Stimulated activated CD4-positive, alpha-beta T cell treated with anti-CD3 and anti-CD28 coated beads, Interleukin-12 subunit alpha, Interleukin-12 subunit beta, amount 100 ng/mL, for 24 hours (primary cell): ENCODE measurements around the gene GNG2.
A peak's percentile ranks its signal among the peaks of the same experiment; 100 is the strongest.

Source experiments
- DNase-seq, 2 experiments: peaks; one replicate each; pipeline ENCODE4 v3.0.0-alpha.2; 2020; ENCODE audit warnings: low read depth in 2 of 2

Gene GNG2

GRCh38 chr14:51860164-51860824 is at the start of gene GNG2:
Gene GNG2 (plus strand): TSS chr14:51860612. CDS start chr14:51950679, 90,067 bp downstream.
- DNase-seq = peak; percentile 60 to 67

DNA sequence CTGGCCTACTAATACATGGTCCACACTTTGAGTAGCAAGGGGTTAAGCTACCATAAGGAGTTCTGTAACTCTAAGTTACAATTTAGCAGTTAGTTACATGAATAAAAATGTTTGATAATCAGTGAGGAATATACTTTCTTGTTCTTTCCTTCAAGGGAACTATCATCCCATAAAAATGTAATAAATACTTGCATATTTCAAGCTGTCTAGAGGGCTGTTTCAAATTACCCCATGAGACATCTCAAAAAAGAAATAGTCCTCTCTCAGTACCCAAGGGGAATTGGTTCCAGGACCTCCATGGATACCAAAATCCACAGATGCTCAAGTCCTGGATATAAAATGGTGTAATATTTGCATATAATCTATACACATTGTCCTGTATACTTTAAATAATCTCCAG is 48.7 kb upstream of the GNG2 start:
- no peak for DNase-seq

- no peak for DNase-seq
Measured at GRCh38 chr14:51816031-51816430, 44.4 kb upstream of the GNG2 start.

DNA sequence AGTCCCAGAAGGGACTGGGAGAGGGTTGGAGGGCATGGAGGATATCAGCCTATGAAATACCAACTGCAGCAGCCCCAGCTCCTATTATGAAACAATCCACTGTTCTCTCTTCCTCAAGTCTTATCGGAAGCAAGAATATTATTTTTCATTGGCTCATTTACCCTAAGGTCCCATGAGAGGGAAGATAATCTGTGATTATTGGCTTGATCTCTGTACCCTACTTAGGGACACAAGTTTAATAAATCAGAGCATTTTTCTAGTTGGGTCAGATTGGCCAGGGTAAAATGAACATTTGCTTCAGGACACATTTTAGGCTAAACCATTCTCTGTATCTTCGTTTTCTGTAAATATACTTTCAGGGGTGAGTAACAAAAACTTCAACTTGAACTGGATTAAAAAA is 43.1 kb upstream of the GNG2 start:
- DNase-seq = no peak

- DNase-seq = no peak
Measured at GRCh38 chr14:51818748-51819380, 41.5 kb upstream of the GNG2 start.

- DNase-seq = no peak
Measured at GRCh38 chr14:51821822-51822221, 38.6 kb upstream of the GNG2 start.

GRCh38 chr14:51822499-51822898 is 37.9 kb upstream of the GNG2 start:
- DNase-seq = no peak

DNA sequence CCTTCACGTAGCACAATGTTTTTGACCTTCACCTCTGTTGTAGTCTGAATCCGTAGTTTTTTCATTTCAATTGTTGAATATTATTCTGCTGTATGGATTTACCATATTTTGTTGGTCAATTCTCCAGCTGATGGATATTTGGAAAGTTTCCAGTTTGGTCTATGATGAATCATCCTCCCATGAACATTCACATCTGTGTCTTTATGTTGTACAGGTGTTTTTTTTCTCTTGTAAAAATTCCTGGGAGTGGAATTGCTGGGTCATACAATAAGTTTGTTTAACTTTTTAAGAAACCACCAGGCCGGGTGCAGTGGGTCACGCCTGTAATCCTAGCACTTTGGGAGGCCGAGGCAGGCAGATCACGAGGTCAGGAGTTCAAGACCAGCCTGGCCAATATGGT is 36.7 kb upstream of the GNG2 start:
- DNase-seq = no peak

- no peak for DNase-seq
Measured at GRCh38 chr14:51824191-51824590, 36.2 kb upstream of the GNG2 start.

DNA sequence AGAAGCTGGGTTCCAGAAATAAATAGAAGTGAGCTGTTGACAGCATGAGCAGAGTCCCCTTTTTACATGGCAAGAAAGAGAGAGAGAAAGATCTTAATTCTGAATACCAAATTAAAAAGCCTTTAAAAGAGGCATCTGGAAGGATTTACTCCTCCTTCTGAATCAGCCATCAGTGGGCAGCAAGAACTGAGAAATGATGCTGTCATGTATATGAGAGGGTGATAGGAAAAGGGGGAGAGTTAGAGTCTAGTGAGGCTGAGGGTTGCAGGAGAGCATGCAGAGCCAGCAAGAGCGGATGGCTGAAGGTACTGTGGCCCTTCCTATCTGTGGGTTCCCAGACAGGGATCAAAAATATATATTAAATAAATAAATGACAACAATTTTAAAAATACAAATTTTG is 34.5 kb upstream of the GNG2 start:
- DNase-seq = no peak

DNA sequence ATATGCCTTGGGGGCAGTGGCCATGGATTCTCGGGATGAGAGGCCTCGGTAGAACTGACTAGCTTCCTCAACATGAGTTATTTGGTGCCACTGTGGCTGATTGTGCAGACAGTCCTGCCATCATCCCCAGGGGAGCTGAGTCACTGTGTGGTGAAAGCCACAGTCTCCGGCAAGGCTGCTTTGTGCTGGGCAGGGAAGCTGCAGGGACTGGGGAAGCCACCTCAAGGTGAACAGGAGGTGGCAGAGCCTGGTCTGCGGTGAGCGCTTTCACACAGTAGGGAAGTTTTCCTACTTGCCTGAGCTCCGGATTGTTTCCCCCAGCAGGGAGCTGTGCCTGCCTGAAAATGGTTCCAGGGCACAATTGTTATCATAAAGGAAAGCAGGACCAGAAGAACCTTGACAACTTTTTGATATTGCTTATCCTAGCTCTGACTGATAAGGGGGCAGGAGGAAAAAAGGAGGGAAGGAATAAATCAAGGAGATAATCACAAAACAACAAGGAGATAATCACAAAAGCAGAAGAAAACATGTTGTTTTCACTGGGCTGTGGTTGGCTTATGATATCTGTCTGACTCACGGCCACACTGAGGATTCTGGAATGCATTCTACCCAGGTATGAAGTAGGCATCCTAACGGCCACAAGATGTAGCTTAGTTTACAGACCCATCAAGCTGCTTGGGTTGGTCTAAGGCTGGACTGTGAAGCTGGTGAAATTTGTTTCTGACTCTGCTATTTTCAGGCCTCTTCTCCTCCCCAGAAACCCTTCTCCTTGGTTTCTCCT is 32.2 kb upstream of the GNG2 start:
- DNase-seq = peak; percentile 48 to 60

GRCh38 chr14:51834240-51834639 is 26.2 kb upstream of the GNG2 start:
- DNase-seq = no peak

DNA sequence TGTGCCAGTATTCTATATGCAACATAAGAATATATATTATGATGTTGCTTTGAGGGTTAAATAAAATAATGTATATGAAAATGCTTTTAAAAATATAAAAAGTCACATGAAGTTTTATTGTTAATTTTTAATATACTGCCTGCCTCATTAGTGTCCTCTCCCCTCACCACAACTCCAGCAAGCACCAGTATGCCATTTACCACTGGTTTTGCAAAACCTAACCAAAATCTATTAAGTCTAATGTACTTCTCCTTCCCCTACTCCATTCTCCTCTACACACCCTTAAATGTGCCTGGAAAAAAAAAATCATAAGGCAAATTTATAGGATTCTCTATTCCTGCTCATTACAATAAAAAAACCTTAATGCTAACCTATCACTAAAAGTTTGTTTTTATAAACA is 24.0 kb upstream of the GNG2 start:
- DNase-seq = no peak

DNA sequence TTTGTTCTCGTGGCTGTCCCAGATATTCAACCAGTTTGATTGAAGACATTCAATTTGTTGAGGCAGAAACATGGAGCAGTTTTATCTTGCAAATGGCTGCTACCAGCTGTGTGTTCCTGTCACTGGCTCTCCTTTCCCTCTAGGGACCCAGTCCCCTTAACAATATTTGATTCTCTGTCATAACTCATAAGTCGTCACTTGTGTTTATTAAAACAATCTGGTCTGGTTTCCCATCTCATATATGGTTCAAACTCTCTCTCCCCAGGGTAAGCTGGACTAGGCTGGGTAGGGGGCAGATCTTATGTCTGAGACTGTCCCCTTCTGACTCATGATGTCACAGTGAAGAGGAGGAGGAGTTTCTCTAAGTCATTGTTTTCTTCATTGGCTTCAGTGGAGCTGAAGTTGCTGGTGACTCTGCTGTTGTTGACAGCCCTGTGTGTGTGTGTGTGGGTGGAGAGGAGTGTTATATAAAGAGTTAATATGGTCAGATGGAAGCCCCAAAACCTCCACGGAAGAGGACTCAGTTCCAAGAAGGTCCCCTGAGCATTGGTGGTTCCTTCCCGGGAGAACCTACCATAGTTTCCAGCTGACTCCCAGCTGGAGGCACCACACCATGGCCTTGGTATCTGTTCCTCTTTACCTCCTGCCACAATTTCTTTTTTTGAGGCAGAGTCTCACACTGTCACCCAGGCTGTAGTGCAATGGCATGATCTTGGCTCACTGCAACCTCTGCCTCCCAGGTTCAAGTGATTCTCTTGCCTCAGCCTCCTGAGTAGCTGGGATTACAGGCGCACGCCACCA is 16.1 kb upstream of the GNG2 start:
- no peak for DNase-seq

GRCh38 chr14:51845811-51846210 is 14.6 kb upstream of the GNG2 start:
- no peak for DNase-seq

- peak; percentile 69 to 76 for DNase-seq
Measured at GRCh38 chr14:51846631-51847488, 13.6 kb upstream of the GNG2 start.

DNA sequence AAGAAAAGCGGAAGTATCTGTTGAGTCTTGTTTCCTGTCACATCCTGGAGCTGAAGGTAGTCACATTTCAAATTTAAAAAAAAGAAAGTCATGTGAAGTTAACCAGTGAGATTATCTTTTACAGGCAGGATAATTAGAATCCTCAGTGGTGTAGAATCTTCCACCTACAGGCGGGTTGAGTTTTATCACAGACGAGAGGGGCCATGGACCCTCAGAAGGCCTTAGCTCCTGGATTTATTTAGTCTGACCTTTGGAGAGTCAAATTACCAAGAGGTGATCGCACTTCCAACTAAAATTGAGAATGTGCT is 13.0 kb upstream of the GNG2 start:
- DNase-seq = no peak

DNA sequence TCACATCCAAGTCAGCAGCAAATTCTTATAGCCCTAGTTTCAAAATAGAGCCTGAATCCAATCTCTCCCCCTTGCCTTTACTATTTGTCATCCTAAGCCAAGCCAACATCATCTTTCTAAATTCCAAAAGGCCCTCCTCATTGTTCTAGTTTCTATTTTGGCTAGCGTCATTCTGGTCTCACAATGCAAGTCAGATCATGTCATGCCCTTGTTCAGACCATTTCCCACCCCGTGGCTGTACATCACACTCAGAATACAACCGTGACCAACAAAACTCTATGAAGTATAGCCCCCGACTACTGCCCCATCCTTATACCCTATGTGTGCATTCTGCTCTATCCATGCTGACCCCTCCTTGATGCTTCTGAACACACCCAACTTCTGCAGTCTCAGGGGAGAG is 12.3 kb upstream of the GNG2 start:
- no peak for DNase-seq

GRCh38 chr14:51849097-51849496 is 11.3 kb upstream of the GNG2 start:
- peak in 1 of 2 experiments; percentile 27 for DNase-seq

DNA sequence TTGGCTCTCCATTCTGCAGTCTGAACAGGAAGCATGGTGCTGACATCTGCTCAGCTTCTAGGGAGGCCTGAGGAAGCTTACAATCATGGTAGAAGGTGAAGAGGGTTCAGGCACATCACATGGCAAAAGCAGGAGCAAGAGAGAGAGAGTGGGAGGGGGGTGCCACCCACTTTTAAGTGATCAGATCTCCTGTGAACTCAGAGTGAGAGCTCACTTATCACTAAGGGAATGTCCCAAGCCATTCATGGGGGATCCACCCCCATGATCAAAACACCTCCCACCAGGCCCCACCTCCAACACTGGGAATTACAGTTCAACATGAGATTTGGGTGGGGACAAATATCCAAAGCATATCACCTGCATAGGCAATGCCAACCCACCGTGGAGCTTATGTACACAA is 9.8 kb upstream of the GNG2 start:
- DNase-seq = no peak

GRCh38 chr14:51852541-51852940 is 7.9 kb upstream of the GNG2 start:
- DNase-seq = no peak
